Heart right ventricle (tissue), 16 donors: ENCODE data around the gene FBXL20. TPM values are rescaled to one million over a fixed set of nuclear protein-coding genes. Genes with fewer than 3 reads are reported as not detected.
A peak's percentile ranks its signal among the peaks of the same experiment; 100 is the strongest.

Experiments used
- ATAC-seq, 8 donors: fragments of 200-7000 bp; cut with Tn5 transposase; one replicate each; pipeline ENCODE4 v1.9.1; 2020; ENCODE audit warnings: mild to moderate bottlenecking in 8 of 8, moderate library complexity in 8 of 8, moderate number of reproducible peaks in 1 of 8
- DNase-seq, 2 donors: peaks; one replicate each; pipeline ENCODE4 v3.0.0-alpha.2; 2020
- H3K27ac ChIP-seq, 10 donors: fragments of 200-600 bp; sonication (generic) in 2 of 10; one replicate each; pipeline versions ENCODE4 v1.5.0 to v1.8.0; 2020 to 2022; ENCODE audit warnings: mild to moderate bottlenecking in 3 of 10
- H3K27me3 ChIP-seq, 7 donors: fragments of 200-600 bp; one replicate each; pipeline ENCODE4 v1.8.0; 2021 to 2022; ENCODE audit warnings: mild to moderate bottlenecking in 2 of 7
- H3K36me3 ChIP-seq, 9 donors: fragments of 200-600 bp; sonication (generic) in 1 of 9; one replicate each; pipeline versions ENCODE4 v1.5.0 to v1.8.0; 2020 to 2022; ENCODE audit warnings: mild to moderate bottlenecking in 2 of 9
- H3K4me1 ChIP-seq, 9 donors: fragments of 200-600 bp; sonication (generic) in 1 of 9; one replicate each; pipeline versions ENCODE4 v1.5.0 to v1.8.0; 2020 to 2022; ENCODE audit warnings: mild to moderate bottlenecking in 4 of 9
- H3K4me3 ChIP-seq, 10 donors: fragments of 200-600 bp; sonication (generic) in 2 of 10; one replicate each; pipeline versions ENCODE4 v1.5.0 to v1.8.0; 2020 to 2022; ENCODE audit warnings: mild to moderate bottlenecking in 7 of 10, moderate library complexity in 2 of 10
- H3K9me3 ChIP-seq, 11 donors: fragments of 200-600 bp in 10 of 11; sonication (generic) in 2 of 11; one replicate each; pipeline versions ENCODE4 v1.5.0 to v1.8.0; 2013 to 2022; ENCODE audit warnings: mild to moderate bottlenecking in 2 of 11, control low read depth in 1 of 11, moderate library complexity in 1 of 11
- CTCF ChIP-seq, 9 donors: fragments of 200-600 bp; sonication (generic) in 2 of 9; IDR thresholded peaks; one replicate each; pipeline versions ENCODE4 v1.5.0 to v1.8.0; 2021 to 2022; ENCODE audit warnings: antibody characterized with exemption in 9 of 9, mild to moderate bottlenecking in 5 of 9, moderate library complexity in 1 of 9
- WGBS, 2 donors: extraction: QIAGEN DNeasy Blood & Tissue Kit; methylation state at CpG; one replicate each; pipeline ENCODE4 v1.1.7; 2013; ENCODE audit warnings: inconsistent platforms in 1 of 2; 5-methylcytosine and 5-hydroxymethylcytosine counted together
- intact Hi-C, 10 donors: fragments of 100-400 bp; cut with DNase I; formaldehyde crosslinking; loops; one replicate each; pipeline versions ENCODE4 v1.11.1 to v1.14.2; 2022
- polyA plus RNA-seq, 2 donors: library from polyadenylated mRNA; stranded (reverse); fragments of 200-250 nt; gene quantifications; one replicate each; pipeline ENCODE4 v1.2.3, GENCODE V29; 2013
- total RNA-seq, 10 donors: library from RNA; stranded (reverse); fragmentation: NEBNext Ultra II Directional in 3 of 10; extraction: Animal tissue kit (Norgen Biotek cat#: 25700) in 3 of 10; gene quantifications; one replicate each; pipeline versions ENCODE4 v1.2.1 to v1.2.4, GENCODE V29; 2021 to 2023
- donor health status: Arrhythmogenic right ventricular cardiomyopathy.
- donor health status: ischemic (EF 13 %, LVEDD 7.1; RV severe dilation, severe dysfunction).
- donor health status: healthy with polysubstance abuse.
- donor health status: DM: no; HTN: yes; CAD: no.
- donor health status: DM: no; HTN: no; CAD: no.
- donor health status: ischemic (EF 25% LVEDD 6.9; RV normal size, moderate dysfunction).
- donor health status: ischemic (EF 25% LVEDD 5.7; RV mildly dilated, moderate dysfunction).
- donor health status: healthy.
- donor health status: DM: yes; HTN: yes; CAD: no.
- donor health status: Ischemic cardiomyopathy.
- donor health status: ischemic (EF 35%, LVEDD 5.7; RV mildly dilated, moderate dysfunction).
- donor health status: nonischemic (EF 11% LVEDD 7.7; RV severe dilation, severe dysfunction).
- donor health status: DM: yes; HTN: yes; CAD: no.
- donor health status: PGD.
- donor health status: ischemic (EF 29% LVEDD 5.4; RV normal size, mild dysfunction).
- donor health status: nonischemic (EF 23%, LVEDD 6.1; RV moderate dilation, normal function).

FBXL20 gene
- total and polyA plus RNA-seq, 12 donors: 1.7 to 19.7 (median 15.5) TPM

- H3K27me3 ChIP-seq: no peaks in the 10 kb centered on the region
- H3K9me3 ChIP-seq: no peaks in the 10 kb centered on the region
- peaks cover 0 to 49% (median 20%) of the 10 kb centered on the region in 9 donors for H3K36me3 ChIP-seq
- H3K4me3 ChIP-seq: no peak overlapping the region
- peak overlapping the region in 1 of 10 donors; percentile 60 for H3K27ac ChIP-seq
- no peak for TF ChIP-seq CTCF (IDR thresholded peaks at IDR 0.05)
- H3K4me1 ChIP-seq: peaks cover 2 to 30% (median 16%) of the 10 kb centered on the region in 9 donors
- DNase-seq (no peak), ATAC-seq (no peak)
- intact Hi-C loops: loop anchor here in 6 of 10 donors (5.0 to 10.0 kb wide), 4 partner anchors 120 to 130 kb away; no protein-coding TSS in a partner anchor
- WGBS, 2 donors: 91% methylated on average over 6 of the region's 6 CpGs
Observed at GRCh38 chr17:39404542-39405378, 3.3 kb upstream of the FBXL20 start.

GRCh38 chr17:39402890-39403605 is 1.6 kb upstream of the FBXL20 start:
- intact Hi-C loops: loop anchor here in 6 of 10 donors (5.0 to 10.0 kb wide), 4 partner anchors 118 to 128 kb away; no protein-coding TSS in a partner anchor
- Histone ChIP-seq H3K27ac (no peak overlapping the region), H3K4me3 (peak overlapping the region in 2 of 10 donors; percentile 88 to 99), H3K27me3 (no peaks in the 10 kb centered on the region), H3K36me3 (peaks cover 0 to 32% (median 8%) of the 10 kb centered on the region in 9 donors), H3K4me1 (peaks cover 3 to 43% (median 30%) of the 10 kb centered on the region in 9 donors), H3K9me3 (no peaks in the 10 kb centered on the region)
- WGBS, 2 donors: 56 to 59% methylated on average over 22 of the region's 22 CpGs
- TF ChIP-seq CTCF (IDR thresholded peaks at IDR 0.05): no peak
- ATAC-seq (no peak), DNase-seq (peak in 1 of 2 donors; percentile 11)

- intact Hi-C loops: loop anchor here in 6 of 10 donors (5.0 to 10.0 kb wide), 4 partner anchors 118 to 128 kb away; no protein-coding TSS in a partner anchor
- WGBS, 2 donors: 0 to 1% methylated on average over 48 to 53 of the region's 53 CpGs
- Histone ChIP-seq H3K9me3 (no peaks in the 10 kb centered on the region), H3K36me3 (peaks cover 0 to 26% (median 4%) of the 10 kb centered on the region in 9 donors), H3K27me3 (no peaks in the 10 kb centered on the region), H3K4me3 (peak overlapping the region; percentile 53 to 100 (median 96)), H3K4me1 (peaks cover 3 to 41% (median 28%) of the 10 kb centered on the region in 9 donors), H3K27ac (peak overlapping the region; percentile 79 to 97 (median 92))
- no peak for TF ChIP-seq CTCF (IDR thresholded peaks at IDR 0.05)
- ATAC-seq (peak; percentile 88 to 94 (median 91)), DNase-seq (peak; percentile 91 to 93)
Observed at GRCh38 chr17:39402244-39402889, 941 bp upstream of the FBXL20 start.
